ENCODE results near the gene STH.

Gene STH

DNA sequence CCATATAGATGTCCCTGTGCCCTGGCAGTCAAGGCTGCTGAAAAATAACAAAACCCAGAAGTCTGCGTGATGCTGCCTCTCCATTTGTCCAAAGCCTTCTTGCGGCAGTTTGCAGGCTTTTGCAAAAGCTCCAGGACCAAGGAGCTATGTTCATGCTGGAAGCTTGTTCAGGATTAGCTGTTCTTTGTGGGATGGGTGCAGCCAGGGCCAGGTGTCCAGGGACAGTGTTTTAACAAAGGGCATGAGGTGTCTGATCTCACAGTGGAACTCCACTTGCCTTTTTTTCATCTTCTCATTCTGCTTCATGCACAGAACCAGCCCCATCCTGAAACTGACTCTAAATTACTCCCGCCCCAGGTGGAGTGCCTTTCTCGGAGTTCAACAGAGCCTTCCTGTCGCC is 31.7 kb upstream of the STH start:
- DNase-seq (ENCODE audit: low read depth in 2 of 2) = no peak

- DNase-seq (ENCODE audit: low read depth in 2 of 2) = no peak
These were observed 30.3 kb upstream of the STH start for GRCh38 chr17:45968732-45969131.

DNA sequence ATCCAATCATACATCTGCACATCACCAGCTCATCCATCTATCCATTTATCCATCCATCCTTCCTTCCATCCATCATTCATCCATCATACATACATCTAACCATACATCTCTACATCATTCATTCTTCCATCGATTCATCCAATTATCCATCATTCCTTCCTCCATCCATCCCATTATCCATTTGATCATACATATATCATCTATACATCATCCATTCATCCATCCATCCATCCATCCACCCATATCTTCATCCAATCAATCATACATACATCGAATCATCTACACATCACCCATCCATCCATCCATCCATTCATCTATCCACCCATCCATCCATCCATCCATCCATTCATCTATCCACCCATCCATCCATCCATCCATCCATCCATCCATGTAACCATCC is 29.3 kb upstream of the STH start:
- DNase-seq (ENCODE audit: low read depth in 2 of 2) = no peak

DNA sequence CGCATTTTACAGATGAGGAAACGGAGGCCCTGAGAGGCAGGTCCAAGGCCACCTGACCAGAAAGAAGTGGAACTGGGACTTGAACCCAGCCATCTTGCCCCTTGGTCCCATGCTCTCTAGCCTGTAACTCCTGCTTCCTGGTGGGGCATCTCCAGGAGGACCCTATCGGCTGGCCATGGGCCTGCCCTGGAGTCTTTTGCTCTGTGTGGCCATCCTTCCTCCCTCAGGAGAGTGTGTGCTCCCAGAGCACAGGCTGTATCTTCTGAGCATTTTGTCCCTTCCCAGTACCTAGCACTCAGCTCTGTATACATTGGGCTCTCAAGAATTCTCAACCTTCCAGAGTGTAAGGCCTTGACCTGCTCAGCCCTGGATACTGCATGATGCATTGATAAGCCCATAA is 28.4 kb upstream of the STH start:
- DNase-seq (ENCODE audit: low read depth in 2 of 2) = no peak

GRCh38 chr17:45971698-45972141 is 27.3 kb upstream of the STH start:
- DNase-seq (ENCODE audit: low read depth in 2 of 2) = no peak

DNA sequence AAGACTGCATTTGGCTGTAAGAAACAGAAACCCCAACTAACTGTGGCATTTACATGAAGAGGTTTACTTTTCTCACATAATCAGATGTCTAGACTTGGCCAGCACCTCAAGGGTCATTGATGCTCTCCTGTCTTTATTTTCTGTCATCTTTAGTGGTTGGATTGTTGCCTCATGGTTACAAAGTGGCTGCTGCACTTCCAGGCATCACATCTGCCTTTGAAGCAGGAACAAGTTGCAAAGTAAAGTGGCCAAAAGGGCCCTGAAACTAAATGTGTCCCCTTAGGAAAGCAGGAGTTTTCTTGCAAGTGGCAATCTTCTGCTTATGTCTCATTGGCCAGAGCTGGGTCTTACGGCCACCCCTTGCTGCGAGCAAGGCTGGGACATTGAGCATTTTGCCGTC is 26.5 kb upstream of the STH start:
- no peak for DNase-seq (ENCODE audit: low read depth in 2 of 2)

DNA sequence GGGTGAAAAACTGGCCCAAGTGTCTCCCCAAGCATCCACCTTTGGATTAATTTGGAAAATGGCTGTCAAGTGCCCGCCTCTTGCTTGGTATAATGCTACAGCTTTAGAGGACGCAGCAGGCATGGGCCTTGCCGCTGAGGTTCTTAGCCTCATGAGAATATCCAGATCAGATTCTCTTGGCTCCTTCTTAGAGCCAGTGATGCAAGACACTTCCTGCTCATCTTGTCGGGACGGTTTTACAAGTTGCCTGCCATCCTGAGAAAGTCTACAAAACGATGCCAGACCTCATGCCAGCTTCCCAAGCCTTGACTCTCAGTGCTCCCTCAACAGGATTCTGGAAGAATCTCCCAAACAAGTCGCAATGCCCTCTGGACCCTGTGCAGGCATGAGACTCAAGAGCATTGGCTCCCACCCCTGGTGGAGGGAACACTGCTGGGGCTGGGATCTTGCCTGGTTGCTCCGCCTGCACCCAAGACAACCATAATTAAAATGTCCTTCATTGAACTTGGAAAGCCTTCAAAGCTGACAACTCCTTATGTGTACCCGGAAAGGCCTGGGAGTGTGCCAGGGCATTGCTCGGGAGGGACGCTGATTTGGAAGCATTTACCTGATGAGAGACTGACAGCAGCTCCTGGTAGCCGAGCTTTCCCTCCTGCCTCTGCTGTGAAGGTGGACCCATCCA is 25.8 kb upstream of the STH start:
- no peak for DNase-seq (ENCODE audit: low read depth in 2 of 2)

- no peak for DNase-seq (ENCODE audit: low read depth in 2 of 2)
These were observed 24.8 kb upstream of the STH start for GRCh38 chr17:45973946-45974859.

- DNase-seq (ENCODE audit: low read depth in 2 of 2) = no peak
These were observed 24.0 kb upstream of the STH start for GRCh38 chr17:45974916-45975630.

DNA sequence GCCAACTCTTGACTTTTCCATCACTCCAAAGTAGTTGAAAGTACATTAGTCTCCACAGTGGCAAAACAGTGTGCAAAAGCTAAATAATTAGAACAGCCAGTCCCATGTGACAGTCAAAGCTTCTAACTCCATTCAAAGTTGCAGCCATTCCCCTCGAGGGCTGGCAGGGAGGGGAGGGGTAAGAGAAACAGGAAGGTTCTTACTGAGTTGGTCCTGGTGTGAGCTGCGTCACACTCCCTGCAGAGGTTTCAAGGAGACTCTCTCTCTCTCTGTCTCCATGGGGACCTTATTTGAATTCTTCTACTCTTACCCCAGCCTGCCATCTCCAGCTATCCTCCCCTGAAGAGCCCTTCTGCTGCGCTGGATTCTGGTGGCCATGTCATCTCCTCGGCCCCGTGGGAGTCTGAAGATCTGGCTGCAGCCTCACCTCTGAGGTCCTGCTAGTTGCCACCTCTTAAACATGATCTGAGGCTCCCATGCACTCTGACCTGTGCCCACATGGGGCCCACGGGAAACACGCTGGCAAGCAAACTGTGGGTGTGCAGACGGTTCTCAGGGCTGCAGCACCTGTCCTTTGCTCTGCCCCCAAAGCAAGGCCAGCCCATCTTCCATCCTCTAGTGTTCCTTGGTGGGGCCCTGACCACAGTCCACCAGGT is 23.3 kb upstream of the STH start:
- no peak for DNase-seq (ENCODE audit: low read depth in 2 of 2)

GRCh38 chr17:45976391-45976754 is 22.7 kb upstream of the STH start:
- DNase-seq (ENCODE audit: low read depth in 2 of 2) = no peak

- no peak for DNase-seq (ENCODE audit: low read depth in 2 of 2)
These were observed 22.1 kb upstream of the STH start for GRCh38 chr17:45976755-45977505.

GRCh38 chr17:45977506-45977824 is 21.6 kb upstream of the STH start:
- DNase-seq (ENCODE audit: low read depth in 2 of 2) = no peak

GRCh38 chr17:45977976-45978626 is 20.9 kb upstream of the STH start:
- no peak for DNase-seq (ENCODE audit: low read depth in 2 of 2)

GRCh38 chr17:45979137-45979536 is 19.9 kb upstream of the STH start:
- no peak for DNase-seq (ENCODE audit: low read depth in 2 of 2)

- no peak for DNase-seq (ENCODE audit: low read depth in 2 of 2)
These were observed 18.2 kb upstream of the STH start for GRCh38 chr17:45980855-45981254.

DNA sequence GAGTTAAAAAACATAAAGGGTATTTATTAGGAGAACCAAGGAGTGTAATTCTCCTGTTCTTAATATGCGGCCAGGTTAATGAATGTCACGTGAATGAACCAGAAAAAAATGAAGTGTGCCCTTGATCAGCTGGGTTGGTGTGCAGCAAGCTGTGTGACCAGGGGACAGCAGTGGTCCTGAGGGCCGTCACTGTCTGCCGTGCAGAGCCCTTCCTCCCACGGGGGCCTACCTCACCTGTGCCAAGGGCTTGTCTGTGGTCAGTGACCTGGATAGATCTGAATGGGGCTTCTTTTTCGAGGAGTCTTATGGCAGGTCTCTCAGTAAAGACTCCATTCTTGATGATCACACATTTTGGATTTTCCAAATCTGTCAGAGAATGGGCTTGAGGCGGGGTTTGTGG is 17.7 kb upstream of the STH start:
- DNase-seq (ENCODE audit: low read depth in 2 of 2) = no peak

GRCh38 chr17:45982791-45983613 is 16.0 kb upstream of the STH start:
- no peak for DNase-seq (ENCODE audit: low read depth in 2 of 2)

DNA sequence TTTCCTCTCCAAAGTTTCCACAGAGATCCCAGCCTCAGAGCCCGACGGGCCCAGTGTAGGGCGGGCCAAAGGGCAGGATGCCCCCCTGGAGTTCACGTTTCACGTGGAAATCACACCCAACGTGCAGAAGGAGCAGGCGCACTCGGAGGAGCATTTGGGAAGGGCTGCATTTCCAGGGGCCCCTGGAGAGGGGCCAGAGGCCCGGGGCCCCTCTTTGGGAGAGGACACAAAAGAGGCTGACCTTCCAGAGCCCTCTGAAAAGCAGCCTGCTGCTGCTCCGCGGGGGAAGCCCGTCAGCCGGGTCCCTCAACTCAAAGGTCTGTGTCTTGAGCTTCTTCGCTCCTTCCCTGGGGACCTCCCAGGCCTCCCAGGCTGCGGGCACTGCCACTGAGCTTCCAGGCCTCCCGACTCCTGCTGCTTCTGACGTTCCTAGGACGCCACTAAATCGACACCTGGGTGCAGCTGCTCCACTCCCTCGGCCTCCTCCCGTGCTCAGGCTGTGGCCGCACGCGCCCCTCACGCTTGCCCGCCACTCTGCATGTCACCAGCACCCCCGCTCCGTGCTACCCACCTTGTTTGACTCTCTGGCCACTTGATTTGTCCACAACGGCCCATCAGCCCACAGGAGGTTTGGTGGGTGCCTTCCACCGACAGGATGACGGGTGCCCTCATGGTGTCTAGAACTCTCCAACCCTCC is 15.3 kb upstream of the STH start:
- DNase-seq (ENCODE audit: low read depth in 2 of 2) = no peak

- no peak for DNase-seq (ENCODE audit: low read depth in 2 of 2)
These were observed 14.7 kb upstream of the STH start for GRCh38 chr17:45984368-45984767.
